Keratinocyte (primary cell): ENCODE results near the gene TUT7. TPM values are rescaled to one million over a fixed set of nuclear protein-coding genes. Genes with fewer than 3 reads are reported as not detected.

Experiments used
- DNase-seq: peaks from one replicate; pipeline ENCODE4 v3.0.0-alpha.2; 2011; ENCODE audit warnings: low read depth, missing footprints, low spot score
- FAIRE-seq: peaks from 2 replicates; lab custom pipeline; 2011; peaks lifted over from hg19 to GRCh38; lab: Jason Lieb, UNC
- H2AFZ ChIP-seq: 2 replicates; pipeline ENCODE4 v1.6.0; 2012; ENCODE audit warnings: low read length, control low read depth, inconsistent platforms; ENCODE audit not compliant: control insufficient read depth
- H3K27ac ChIP-seq: 2 replicates; pipeline ENCODE4 v1.5.1; 2011; ENCODE audit warnings: low read length; ENCODE audit not compliant: control insufficient read depth, insufficient read depth
- H3K27me3 ChIP-seq: 3 replicates; pipeline ENCODE4 v1.6.0; 2011; ENCODE audit warnings: low read length; ENCODE audit not compliant: control insufficient read depth, insufficient read depth; ENCODE audit errors: extremely low read depth
- H3K36me3 ChIP-seq, 2 experiments: 2 replicates in 1 of 2; 3 replicates in 1 of 2; pipeline ENCODE4 v1.5.1; 2011; ENCODE audit warnings: low read length in 2 of 2, mild to moderate bottlenecking in 1 of 2; ENCODE audit not compliant: control insufficient read depth in 2 of 2, insufficient read depth in 2 of 2; ENCODE audit errors: extremely low read depth in 1 of 2
- H3K4me1 ChIP-seq: 3 replicates; pipeline ENCODE4 v1.5.1; 2011; ENCODE audit warnings: low read length; ENCODE audit not compliant: control insufficient read depth, insufficient read depth; ENCODE audit errors: extremely low read depth
- H3K4me2 ChIP-seq: 3 replicates; pipeline ENCODE4 v1.6.0; 2011; ENCODE audit warnings: low read depth, low read length; ENCODE audit not compliant: control insufficient read depth, insufficient read depth; ENCODE audit errors: extremely low read depth
- H3K4me3 ChIP-seq, 3 experiments: fragments of 200-600 bp in 1 of 3; sonication (generic) in 1 of 3; 2 replicates in 2 of 3; 3 replicates in 1 of 3; pipeline ENCODE4 v1.5.1; 2011 to 2016; ENCODE audit warnings: low read length in 3 of 3, mild to moderate bottlenecking in 3 of 3, control low read depth in 2 of 3, inconsistent platforms in 1 of 3, low read depth in 1 of 3, mixed read lengths in 1 of 3, mixed run types in 1 of 3, moderate library complexity in 1 of 3; ENCODE audit not compliant: control insufficient read depth in 2 of 3, insufficient read depth in 2 of 3; ENCODE audit errors: extremely low read depth in 1 of 3
- H3K79me2 ChIP-seq: 2 replicates; pipeline ENCODE4 v1.6.0; 2012; ENCODE audit warnings: low read length; ENCODE audit not compliant: control insufficient read depth, insufficient read depth
- H3K9ac ChIP-seq: 3 replicates; pipeline ENCODE4 v1.6.0; 2011; ENCODE audit warnings: low read length; ENCODE audit not compliant: control insufficient read depth, insufficient read depth; ENCODE audit errors: extremely low read depth
- H3K9me1 ChIP-seq: 3 replicates; pipeline ENCODE4 v1.6.0; 2011; ENCODE audit warnings: low read length; ENCODE audit not compliant: control insufficient read depth, insufficient read depth; ENCODE audit errors: extremely low read depth
- H3K9me3 ChIP-seq: 2 replicates; pipeline ENCODE4 v1.5.1; 2012; ENCODE audit warnings: low read depth, low read length; ENCODE audit not compliant: control insufficient read depth
- H4K20me1 ChIP-seq: 3 replicates; pipeline ENCODE4 v1.6.0; 2011; ENCODE audit warnings: low read length; ENCODE audit not compliant: control insufficient read depth, insufficient read depth; ENCODE audit errors: extremely low read depth
- EZH2 ChIP-seq: IDR thresholded peaks from one replicate; pipeline ENCODE4 v1.6.1; 2012; ENCODE audit warnings: inconsistent platforms, mild to moderate bottlenecking, low read length, moderate library complexity
- dilution Hi-C: fragments of 300-500 bp; cut with MboI; formaldehyde crosslinking; loops from one replicate; pipeline ENCODE4 v1.7.0; 2020; ENCODE audit warnings: low sequenced_read_pairs; ENCODE audit not compliant: extremely low pct_ligation_motif_present
- polyA plus RNA-seq, 5 experiments: library from polyadenylated mRNA; depleted of rRNA in 3 of 5; stranded (reverse) in 3 of 5; stranded (forward) in 1 of 5; unstranded in 1 of 5; fragments of >200 nt; gene quantifications; 1 replicate in 1 of 5; 2 replicates in 3 of 5; 3 replicates in 1 of 5; pipeline versions ENCODE4 v1.2.1 to v1.2.3, GENCODE V29; 2011 to 2012; ENCODE audit warnings: missing spikeins in 2 of 5, low read depth in 1 of 5, low replicate concordance in 1 of 5
- TF ChIP-seq, protein P1 (sequence below), 3 experiments: IDR thresholded peaks in 1 of 3; conservative IDR thresholded peaks in 1 of 3; optimal IDR thresholded peaks in 1 of 3; 2 replicates in 2 of 3; 3 replicates in 1 of 3; pipeline versions ENCODE3 to v1.5.1; 2011; ENCODE audit warnings: low read length in 3 of 3, mild to moderate bottlenecking in 3 of 3, moderate library complexity in 2 of 3, control low read depth in 1 of 3, inconsistent platforms in 1 of 3; ENCODE audit not compliant: insufficient read depth in 2 of 3; ENCODE audit errors: extremely low read depth in 1 of 3

Gene TUT7
- polyA plus RNA-seq, 1 donor (not counting 4 experiments of a cell fraction or from before 2014, with no cell fraction given) = 34.0 TPM

DNA sequence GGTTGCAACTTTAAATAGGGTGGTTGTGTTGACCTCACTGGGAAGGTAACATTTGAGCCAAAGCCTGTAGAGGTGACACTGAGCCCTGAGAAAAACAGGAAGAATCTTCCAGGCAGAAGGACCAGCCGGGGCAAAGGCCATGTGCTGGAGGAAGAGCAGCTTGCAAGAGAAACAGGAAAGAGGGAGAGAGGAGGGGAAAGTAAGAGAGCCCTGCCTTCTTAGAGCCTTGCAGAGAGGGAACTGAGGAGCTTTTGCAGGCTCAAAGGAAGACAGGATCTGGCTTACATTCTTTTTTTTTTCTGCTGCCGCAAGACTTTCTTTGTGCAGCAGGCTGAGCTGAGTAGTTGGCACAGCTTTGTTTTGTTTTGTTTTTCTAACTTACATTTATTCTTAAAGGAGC is 112.1 kb downstream of the TUT7 start:
- no peak for TF ChIP-seq EZH2
- Histone ChIP-seq H3K36me3 (no peaks in the 10 kb centered on the region), H3K4me1 (no peaks in the 10 kb centered on the region), H3K27me3 (no peaks in the 10 kb centered on the region), H3K4me3 (no peak overlapping the region), H3K9me3 (no peaks in the 10 kb centered on the region), H3K79me2 (no peaks in the 10 kb centered on the region), H3K4me2 (no peak overlapping the region), H4K20me1 (no peaks in the 10 kb centered on the region), H3K9ac (no peak overlapping the region), H3K27ac (no peak overlapping the region), H3K9me1 (no peaks in the 10 kb centered on the region), H2AFZ (no peak overlapping the region)
- dilution Hi-C loops = no loop called here
- DNase-seq = no peak
- no peak for FAIRE-seq

DNA sequence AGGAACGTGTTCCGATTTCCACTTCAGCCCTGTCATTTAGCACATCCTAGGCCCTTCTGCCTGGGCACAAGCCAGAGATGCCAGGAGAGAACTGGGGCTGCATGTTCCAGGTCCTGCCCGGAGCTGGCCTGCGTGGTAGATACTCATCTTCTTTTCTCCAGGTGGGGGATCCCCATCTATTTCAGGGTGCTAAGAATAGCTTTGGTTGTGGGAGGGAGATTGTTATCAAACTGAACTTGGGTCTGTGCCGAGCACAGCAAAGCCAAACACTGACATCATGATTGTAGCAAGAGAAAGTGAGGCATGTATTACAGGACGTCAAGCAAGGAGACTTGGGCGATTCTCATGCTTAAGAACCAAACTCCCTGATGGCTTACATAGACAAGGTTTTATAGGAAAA is 113.0 kb downstream of the TUT7 start:
- Histone ChIP-seq H3K9me1 (no peaks in the 10 kb centered on the region), H3K9me3 (no peaks in the 10 kb centered on the region), H3K27ac (no peak overlapping the region), H4K20me1 (no peaks in the 10 kb centered on the region), H3K36me3 (no peaks in the 10 kb centered on the region), H3K4me3 (no peak overlapping the region), H3K79me2 (no peaks in the 10 kb centered on the region), H3K4me2 (no peak overlapping the region), H2AFZ (no peak overlapping the region), H3K27me3 (no peaks in the 10 kb centered on the region), H3K4me1 (no peaks in the 10 kb centered on the region), H3K9ac (no peak overlapping the region)
- dilution Hi-C loops = no loop called here
- TF ChIP-seq, protein P1, sequence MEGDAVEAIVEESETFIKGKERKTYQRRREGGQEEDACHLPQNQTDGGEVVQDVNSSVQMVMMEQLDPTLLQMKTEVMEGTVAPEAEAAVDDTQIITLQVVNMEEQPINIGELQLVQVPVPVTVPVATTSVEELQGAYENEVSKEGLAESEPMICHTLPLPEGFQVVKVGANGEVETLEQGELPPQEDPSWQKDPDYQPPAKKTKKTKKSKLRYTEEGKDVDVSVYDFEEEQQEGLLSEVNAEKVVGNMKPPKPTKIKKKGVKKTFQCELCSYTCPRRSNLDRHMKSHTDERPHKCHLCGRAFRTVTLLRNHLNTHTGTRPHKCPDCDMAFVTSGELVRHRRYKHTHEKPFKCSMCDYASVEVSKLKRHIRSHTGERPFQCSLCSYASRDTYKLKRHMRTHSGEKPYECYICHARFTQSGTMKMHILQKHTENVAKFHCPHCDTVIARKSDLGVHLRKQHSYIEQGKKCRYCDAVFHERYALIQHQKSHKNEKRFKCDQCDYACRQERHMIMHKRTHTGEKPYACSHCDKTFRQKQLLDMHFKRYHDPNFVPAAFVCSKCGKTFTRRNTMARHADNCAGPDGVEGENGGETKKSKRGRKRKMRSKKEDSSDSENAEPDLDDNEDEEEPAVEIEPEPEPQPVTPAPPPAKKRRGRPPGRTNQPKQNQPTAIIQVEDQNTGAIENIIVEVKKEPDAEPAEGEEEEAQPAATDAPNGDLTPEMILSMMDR (optimal IDR thresholded peaks at IDR 0.05 in 1 of 3, IDR thresholded peaks at IDR 0.05 in 1 of 3, conservative IDR thresholded peaks at IDR 0.05 in 1 of 3; ENCODE audit: extremely low read depth in 1 of 3, insufficient read depth in 2 of 3, low read length in 3 of 3) = no peak
- no peak for TF ChIP-seq EZH2
- no peak for DNase-seq
- no peak for FAIRE-seq
